Kidney epithelial cell (primary cell): Measurements from ENCODE around the gene RTTN. TPM values are rescaled to one million over a fixed set of nuclear protein-coding genes. Genes with fewer than 3 reads are reported as not detected.

Experiments used
- DNase-seq: peaks from one replicate; pipeline ENCODE4 v3.0.0-alpha.2; 2010; ENCODE audit warnings: low read depth
- H3K27me3 ChIP-seq: 2 replicates; pipeline ENCODE4 v1.6.0; 2011; ENCODE audit warnings: low read length; ENCODE audit not compliant: control insufficient read depth, insufficient read depth
- H3K36me3 ChIP-seq: 2 replicates; pipeline ENCODE4 v1.5.1; 2011; ENCODE audit warnings: low read length; ENCODE audit not compliant: control insufficient read depth, insufficient read depth
- H3K4me3 ChIP-seq: 2 replicates; pipeline ENCODE4 v1.5.1; 2011; ENCODE audit warnings: low read depth, mild to moderate bottlenecking, control low read depth, low read length
- total RNA-seq: library from RNA; depleted of rRNA; stranded (reverse); fragments of >200 nt; gene quantifications from 2 replicates; pipeline ENCODE4 v1.2.3, GENCODE V29; 2015
- TF ChIP-seq, protein P1 (sequence below): IDR thresholded peaks from 2 replicates; pipeline ENCODE4 v1.5.1; 2011; ENCODE audit warnings: mild to moderate bottlenecking, moderate library complexity, low read length, control low read depth, inconsistent platforms; ENCODE audit not compliant: insufficient read depth, poor library complexity, severe bottlenecking

Gene RTTN
- total RNA-seq, 1 donor from 2014 or later = 7.2 TPM

DNA sequence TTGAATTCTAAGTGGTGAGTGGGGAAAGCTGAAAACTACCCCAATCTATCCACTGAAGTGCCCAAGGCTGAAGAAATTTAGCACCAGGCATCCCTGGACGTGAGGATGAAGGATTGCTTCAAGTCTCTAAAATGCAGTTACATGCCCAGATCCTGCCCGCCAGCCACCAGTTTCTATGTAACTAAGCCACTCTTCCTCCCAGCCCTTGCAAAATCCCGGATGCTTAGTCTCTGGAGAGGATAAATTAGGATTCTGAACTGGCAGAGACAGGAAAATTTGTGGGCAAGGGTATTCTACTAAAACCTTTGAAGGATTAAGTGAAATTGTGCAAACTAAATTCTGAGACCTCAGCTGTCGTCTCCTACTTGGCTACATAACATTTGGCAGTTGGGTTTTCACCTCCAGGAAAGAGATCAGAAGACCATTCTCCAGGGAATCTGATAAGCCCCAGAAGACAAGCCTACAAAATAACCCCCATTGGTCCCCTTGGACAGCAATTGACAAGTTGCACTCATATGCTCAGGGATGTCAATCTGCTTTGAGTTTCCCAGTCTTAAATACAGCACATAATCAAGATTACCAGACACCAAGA is 163.9 kb downstream of the RTTN start:
- no peak for DNase-seq
- TF ChIP-seq, protein P1, sequence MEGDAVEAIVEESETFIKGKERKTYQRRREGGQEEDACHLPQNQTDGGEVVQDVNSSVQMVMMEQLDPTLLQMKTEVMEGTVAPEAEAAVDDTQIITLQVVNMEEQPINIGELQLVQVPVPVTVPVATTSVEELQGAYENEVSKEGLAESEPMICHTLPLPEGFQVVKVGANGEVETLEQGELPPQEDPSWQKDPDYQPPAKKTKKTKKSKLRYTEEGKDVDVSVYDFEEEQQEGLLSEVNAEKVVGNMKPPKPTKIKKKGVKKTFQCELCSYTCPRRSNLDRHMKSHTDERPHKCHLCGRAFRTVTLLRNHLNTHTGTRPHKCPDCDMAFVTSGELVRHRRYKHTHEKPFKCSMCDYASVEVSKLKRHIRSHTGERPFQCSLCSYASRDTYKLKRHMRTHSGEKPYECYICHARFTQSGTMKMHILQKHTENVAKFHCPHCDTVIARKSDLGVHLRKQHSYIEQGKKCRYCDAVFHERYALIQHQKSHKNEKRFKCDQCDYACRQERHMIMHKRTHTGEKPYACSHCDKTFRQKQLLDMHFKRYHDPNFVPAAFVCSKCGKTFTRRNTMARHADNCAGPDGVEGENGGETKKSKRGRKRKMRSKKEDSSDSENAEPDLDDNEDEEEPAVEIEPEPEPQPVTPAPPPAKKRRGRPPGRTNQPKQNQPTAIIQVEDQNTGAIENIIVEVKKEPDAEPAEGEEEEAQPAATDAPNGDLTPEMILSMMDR = no peak
- H3K4me3 ChIP-seq = no peak overlapping the region
- no peaks in the 10 kb centered on the region for H3K27me3 ChIP-seq
- H3K36me3 ChIP-seq = no peaks in the 10 kb centered on the region

DNA sequence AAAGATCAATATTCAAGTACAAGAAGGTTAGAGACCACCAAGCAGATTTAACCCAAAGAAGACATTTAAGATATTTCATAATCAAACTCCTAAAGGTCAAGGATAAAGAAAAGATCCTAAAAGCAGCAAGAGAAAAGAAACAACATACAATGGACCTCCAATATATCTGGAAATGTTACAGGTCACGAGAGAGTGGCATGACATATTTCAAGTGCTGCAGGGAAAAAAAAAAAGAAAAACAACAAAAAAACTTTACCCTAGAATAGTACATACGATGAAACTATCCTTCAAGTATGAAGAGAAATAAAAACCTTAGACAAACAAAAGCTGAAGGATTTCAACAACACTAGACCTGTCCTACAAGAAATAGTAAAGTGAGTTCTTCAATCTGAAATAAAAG is 166.3 kb downstream of the RTTN start:
- Histone ChIP-seq H3K27me3 (no peaks in the 10 kb centered on the region), H3K36me3 (no peaks in the 10 kb centered on the region), H3K4me3 (no peak overlapping the region)
- TF ChIP-seq, protein P1 = no peak
- no peak for DNase-seq

DNA sequence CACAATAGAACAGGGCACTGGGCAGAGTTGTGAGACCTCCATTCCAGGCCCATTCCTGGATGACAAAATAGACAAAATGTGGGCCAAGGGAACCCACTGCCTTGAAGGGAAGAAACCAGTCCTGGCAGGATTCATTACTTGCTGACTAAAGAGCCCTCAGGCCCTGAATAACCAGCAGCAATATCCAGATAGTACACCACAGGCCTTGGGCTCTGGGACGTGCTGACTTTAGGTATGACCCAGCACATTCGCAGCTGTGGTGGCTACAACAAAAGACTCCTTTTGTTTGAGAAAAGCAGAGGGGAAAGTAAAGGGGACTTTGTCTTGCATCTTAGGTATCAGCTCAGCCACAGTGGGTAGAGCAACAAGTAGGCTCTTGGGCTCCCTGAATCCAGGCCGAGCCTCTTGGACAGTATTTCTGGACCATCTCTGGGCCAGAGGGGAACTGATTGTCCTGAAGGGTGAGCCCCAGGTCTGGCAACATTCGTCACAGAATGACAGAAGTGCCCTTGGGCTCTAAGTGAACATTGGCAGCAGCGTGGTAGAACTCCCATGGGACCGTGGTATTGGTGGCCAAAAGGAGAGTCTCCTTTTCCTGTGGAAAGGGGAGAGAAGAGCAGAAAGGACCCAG is 167.9 kb downstream of the RTTN start:
- DNase-seq = no peak
- H3K36me3 ChIP-seq = no peaks in the 10 kb centered on the region
- no peaks in the 10 kb centered on the region for H3K27me3 ChIP-seq
- TF ChIP-seq, protein P1 = no peak
- no peak overlapping the region for H3K4me3 ChIP-seq

DNA sequence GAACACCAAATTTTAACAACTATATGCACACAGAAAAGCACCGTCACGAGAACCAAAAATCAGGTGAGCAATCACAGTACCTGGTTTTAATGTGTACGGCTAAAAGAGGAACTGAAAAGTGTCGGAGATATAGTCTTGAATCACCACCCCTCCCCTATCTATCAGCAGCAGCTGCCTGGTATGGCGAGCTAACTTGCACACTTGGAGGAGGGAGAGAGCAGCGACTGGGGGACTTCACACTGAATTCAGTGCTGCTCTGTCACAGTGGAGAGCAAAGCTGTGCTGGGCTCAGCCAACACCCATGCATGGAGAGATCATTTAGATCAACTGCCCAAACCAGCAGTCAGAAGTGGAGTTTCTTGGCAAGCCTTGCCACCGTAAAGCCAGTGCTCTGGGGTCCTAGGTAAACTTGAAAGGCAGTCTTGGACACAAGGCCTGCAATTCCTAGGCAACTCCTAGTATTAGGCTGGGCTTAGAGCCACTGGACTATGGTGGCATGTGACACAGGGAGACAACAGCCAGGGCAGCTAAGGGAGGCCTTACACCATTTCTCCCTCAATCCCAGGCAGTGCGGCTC is 168.6 kb downstream of the RTTN start:
- TF ChIP-seq, protein P1 = no peak
- no peaks in the 10 kb centered on the region for H3K27me3 ChIP-seq
- no peak for DNase-seq
- no peaks in the 10 kb centered on the region for H3K36me3 ChIP-seq
- H3K4me3 ChIP-seq = no peak overlapping the region

DNA sequence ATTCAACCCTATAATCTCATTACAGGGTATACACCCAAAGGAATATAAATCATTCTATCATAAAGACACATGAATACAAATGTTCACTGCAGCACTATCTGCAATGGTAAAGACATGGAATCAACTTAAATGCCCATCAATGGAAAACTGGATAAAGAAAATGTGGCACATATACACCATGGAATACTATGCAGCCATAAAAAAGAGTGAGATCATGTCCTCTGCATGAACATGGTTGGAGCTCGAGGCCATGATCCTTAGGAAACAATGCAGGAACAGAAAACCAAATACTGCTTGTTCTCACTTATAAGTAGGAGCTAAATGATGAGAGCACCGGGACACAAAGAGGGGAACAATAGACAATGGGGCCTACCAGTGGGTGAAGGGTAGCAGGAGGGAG is 169.3 kb downstream of the RTTN start:
- H3K4me3 ChIP-seq = no peak overlapping the region
- no peak for DNase-seq
- H3K27me3 ChIP-seq = no peaks in the 10 kb centered on the region
- TF ChIP-seq, protein P1 = no peak
- no peaks in the 10 kb centered on the region for H3K36me3 ChIP-seq

DNA sequence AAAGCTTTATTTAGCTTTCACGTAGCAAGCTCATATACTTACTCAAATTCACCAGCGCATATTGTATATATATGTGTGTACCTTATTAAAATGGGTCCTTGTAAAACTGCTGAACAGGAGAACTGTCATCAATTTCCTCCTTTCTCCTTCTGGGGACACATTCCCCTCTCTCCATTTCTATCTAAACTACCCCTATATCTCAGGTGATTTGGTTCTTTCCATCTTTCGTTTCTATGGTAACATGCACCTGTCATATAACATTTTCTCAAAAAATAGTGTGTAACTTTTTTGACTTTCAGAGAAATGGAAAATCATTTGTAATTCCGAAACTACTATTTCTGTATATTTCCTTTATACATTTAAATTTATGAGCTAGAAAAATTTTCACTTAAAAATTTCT is 174.3 kb downstream of the RTTN start:
- DNase-seq = no peak
- H3K4me3 ChIP-seq = no peak overlapping the region
- H3K27me3 ChIP-seq = no peaks in the 10 kb centered on the region
- TF ChIP-seq, protein P1 = no peak
- no peaks in the 10 kb centered on the region for H3K36me3 ChIP-seq
